GM23338 (cell line): Measurements from ENCODE around the gene FBLN1. TPM values are rescaled to one million over a fixed set of nuclear protein-coding genes. Genes with fewer than 3 reads are reported as not detected.

Experiments used
- ATAC-seq: fragments of 200-7000 bp; cut with Tn5 transposase; 3 replicates; pipeline ENCODE4 v1.9.1; 2020
- DNase-seq: peaks from one replicate; pipeline ENCODE4 v3.0.0-alpha.2; 2015; ENCODE audit warnings: low spot score
- H2AFZ ChIP-seq: fragments of 200-600 bp; sonication (generic); 2 replicates; pipeline ENCODE4 v1.8.0; 2016; ENCODE audit warnings: antibody characterized with exemption, mild to moderate bottlenecking, moderate library complexity
- H3F3A ChIP-seq: fragments of 200-600 bp; sonication (generic); replicated peaks from 2 replicates; pipeline ENCODE4 v1.8.0; 2017; ENCODE audit warnings: antibody characterized with exemption, mixed run types, low read depth
- H3K27ac ChIP-seq: fragments of 200-600 bp; sonication (generic); 2 replicates; pipeline ENCODE4 v1.6.1; 2016; ENCODE audit warnings: low read depth
- H3K27me3 ChIP-seq: fragments of 200-600 bp; sonication (generic); 2 replicates; pipeline ENCODE4 v1.8.0; 2016; ENCODE audit warnings: mild to moderate bottlenecking, mixed run types, moderate library complexity; ENCODE audit not compliant: insufficient read depth
- H3K36me3 ChIP-seq: fragments of 200-600 bp; sonication (generic); 2 replicates; pipeline ENCODE4 v1.8.0; 2016; ENCODE audit warnings: mild to moderate bottlenecking; ENCODE audit not compliant: insufficient read depth
- H3K4me1 ChIP-seq: fragments of 200-600 bp; sonication (generic); 2 replicates; pipeline ENCODE4 v1.8.0; 2016; ENCODE audit warnings: mild to moderate bottlenecking, moderate library complexity; ENCODE audit not compliant: insufficient read depth
- H3K4me2 ChIP-seq: fragments of 200-600 bp; sonication (generic); 2 replicates; pipeline ENCODE4 v1.7.1; 2017; ENCODE audit warnings: mixed run types
- H3K4me3 ChIP-seq: fragments of 200-600 bp; sonication (generic); 2 replicates; pipeline ENCODE4 v1.6.1; 2016; ENCODE audit warnings: mixed run types
- H3K79me2 ChIP-seq: fragments of 200-600 bp; sonication (generic); replicated peaks from 2 replicates; pipeline ENCODE4 v1.8.0; 2017; ENCODE audit warnings: mild to moderate bottlenecking; ENCODE audit not compliant: insufficient read depth
- H3K9me2 ChIP-seq: fragments of 200-600 bp; sonication (generic); 2 replicates; pipeline ENCODE4 v1.8.0; 2017; ENCODE audit not compliant: insufficient read depth
- H4K20me1 ChIP-seq: fragments of 200-600 bp; sonication (generic); replicated peaks from 2 replicates; pipeline ENCODE4 v1.8.0; 2017; ENCODE audit warnings: mild to moderate bottlenecking; ENCODE audit not compliant: insufficient read depth
- H3K27ac Mint-ChIP-seq: 2 replicates; pipeline ENCODE4 v1.8.0; 2020; ENCODE audit warnings: inconsistent platforms, mild to moderate bottlenecking, moderate library complexity, mixed read lengths
- H3K27me3 Mint-ChIP-seq: 3 replicates; pipeline ENCODE4 v1.8.0; 2022; ENCODE audit warnings: low read depth, mild to moderate bottlenecking, moderate library complexity, mixed read lengths, inconsistent platforms; ENCODE audit not compliant: insufficient read depth, poor library complexity
- H3K36me3 Mint-ChIP-seq: 3 replicates; pipeline ENCODE4 v1.8.0; 2021; ENCODE audit warnings: low read depth, mild to moderate bottlenecking, inconsistent platforms, moderate library complexity, mixed read lengths
- H3K4me1 Mint-ChIP-seq: 3 replicates; pipeline ENCODE4 v1.8.0; 2020; ENCODE audit warnings: mild to moderate bottlenecking, inconsistent platforms, mixed read lengths
- H3K4me3 Mint-ChIP-seq: 3 replicates; pipeline ENCODE4 v1.8.0; 2021; ENCODE audit warnings: moderate library complexity, mild to moderate bottlenecking, inconsistent platforms, mixed read lengths
- H3K9me3 Mint-ChIP-seq: 3 replicates; pipeline ENCODE4 v1.8.0; 2020; ENCODE audit warnings: moderate library complexity, mild to moderate bottlenecking, inconsistent platforms, mixed read lengths
- CREB1 ChIP-seq: fragments of 250-450 bp; sonication (Bioruptor Pico); IDR thresholded peaks from 2 replicates; pipeline ENCODE4 v1.5.0; 2020; ENCODE audit warnings: low read depth, mild to moderate bottlenecking, moderate library complexity
- ETS1 ChIP-seq: IDR thresholded peaks from 2 replicates; pipeline ENCODE4 v1.6.1; 2016; ENCODE audit warnings: antibody characterized with exemption
- EZH2 ChIP-seq: fragments of 200-600 bp; sonication (generic); IDR thresholded peaks from one replicate; pipeline ENCODE4 v1.8.0; 2017; ENCODE audit warnings: antibody characterized with exemption, mild to moderate bottlenecking, low read depth; ENCODE audit not compliant: unreplicated experiment
- EZH2phosphoT487 ChIP-seq: fragments of 200-600 bp; sonication (generic); IDR thresholded peaks from one replicate; pipeline ENCODE4 v1.8.1; 2018; ENCODE audit warnings: antibody characterized with exemption; ENCODE audit not compliant: unreplicated experiment
- JUNB ChIP-seq: IDR thresholded peaks from one replicate; pipeline ENCODE4 v1.6.1; 2016; ENCODE audit warnings: antibody characterized with exemption; ENCODE audit not compliant: unreplicated experiment
- NANOG ChIP-seq: IDR thresholded peaks from 2 replicates; pipeline ENCODE4 v1.6.1; 2016; ENCODE audit warnings: antibody characterized with exemption, borderline replicate concordance
- POLR2AphosphoS5 ChIP-seq: IDR thresholded peaks from 2 replicates; pipeline ENCODE4 v1.6.1; 2016; ENCODE audit warnings: antibody characterized with exemption, low read depth
- STAT1 ChIP-seq: IDR thresholded peaks from one replicate; pipeline ENCODE4 v1.6.1; 2016; ENCODE audit warnings: antibody characterized with exemption; ENCODE audit not compliant: unreplicated experiment
- ZNF114 ChIP-seq: fragments of 250-450 bp; sonication (Bioruptor Pico); IDR thresholded peaks from 2 replicates; pipeline ENCODE4 v1.5.0; 2020; ENCODE audit warnings: mild to moderate bottlenecking, moderate library complexity
- ZNF331 ChIP-seq: fragments of 250-450 bp; sonication (Bioruptor Pico); IDR thresholded peaks from 2 replicates; pipeline ENCODE4 v1.5.0; 2020; ENCODE audit warnings: low read depth, mild to moderate bottlenecking, moderate library complexity
- polyA plus RNA-seq: library from polyadenylated mRNA; unstranded; fragments of >200 nt; fragmentation: Nextera tagmentation; extraction: Ambion mirVana; gene quantifications from 2 replicates; pipeline ENCODE4 v1.2.1, GENCODE V29; 2016
- total RNA-seq: library from RNA; depleted of rRNA; stranded (reverse); fragments of >200 nt; shearing (Covaris generic); gene quantifications from 2 replicates; pipeline ENCODE4 v1.2.3, GENCODE V29; 2014
- TF ChIP-seq, protein P1 (sequence below), 2 experiments: fragments of 200-600 bp in 1 of 2; sonication (generic) in 1 of 2; conservative IDR thresholded peaks; 2 replicates each; pipeline versions ENCODE4 v1.5.1 to v1.6.1; 2016 to 2017; ENCODE audit warnings: antibody characterized with exemption in 2 of 2, low read depth in 2 of 2, mild to moderate bottlenecking in 2 of 2, moderate library complexity in 1 of 2
- TF ChIP-seq, protein P2 (sequence below): fragments of 250-450 bp; sonication (Bioruptor Pico); IDR thresholded peaks from 2 replicates; pipeline ENCODE4 v1.5.0; 2020; ENCODE audit warnings: mild to moderate bottlenecking, moderate library complexity
- TF ChIP-seq, protein P3 (sequence below): IDR thresholded peaks from one replicate; pipeline ENCODE4 v1.6.1; 2018; ENCODE audit warnings: antibody characterized with exemption; ENCODE audit not compliant: unreplicated experiment

The FBLN1 gene
- total and polyA plus RNA-seq, 2 experiments from 2014 or later, result 90.1 to 137 TPM

GRCh38 chr22:45627489-45628233 is 125.0 kb downstream of the FBLN1 start:
- Histone ChIP-seq H3F3A (peaks cover 8% of the 10 kb centered on the region; the same call in 1 of the 2 replicates), H3K9me2 (no peaks in the 10 kb centered on the region), H3K4me1 (peaks cover 43% of the 10 kb centered on the region), H3K4me2 (no peak overlapping the region), H4K20me1 (no peaks in the 10 kb centered on the region), H3K4me3 (no peak overlapping the region), H3K79me2 (no peaks in the 10 kb centered on the region), H2AFZ (no peak overlapping the region), H3K27me3 (no peaks in the 10 kb centered on the region), H3K27ac (no peak overlapping the region), H3K36me3 (0 out of 2 replicates have a peak, but pooled peaks cover 3% of the 10 kb centered on the region)
- Mint-ChIP-seq H3K27me3 (peaks cover 22% of the 10 kb centered on the region), H3K4me3 (no peak overlapping the region), H3K4me1 (peaks cover 53% of the 10 kb centered on the region), H3K27ac (no peak overlapping the region), H3K36me3 (no peaks in the 10 kb centered on the region), H3K9me3 (no peaks in the 10 kb centered on the region; the same call in 2 of the 3 replicates)
- DNase-seq (no peak), ATAC-seq (no peak)
- TF ChIP-seq POLR2AphosphoS5, result no peak
- no peak for TF ChIP-seq ETS1
- TF ChIP-seq ZNF114 (CRISPR knock-in tag), result no peak
- no peak for TF ChIP-seq JUNB
- TF ChIP-seq, protein P1, sequence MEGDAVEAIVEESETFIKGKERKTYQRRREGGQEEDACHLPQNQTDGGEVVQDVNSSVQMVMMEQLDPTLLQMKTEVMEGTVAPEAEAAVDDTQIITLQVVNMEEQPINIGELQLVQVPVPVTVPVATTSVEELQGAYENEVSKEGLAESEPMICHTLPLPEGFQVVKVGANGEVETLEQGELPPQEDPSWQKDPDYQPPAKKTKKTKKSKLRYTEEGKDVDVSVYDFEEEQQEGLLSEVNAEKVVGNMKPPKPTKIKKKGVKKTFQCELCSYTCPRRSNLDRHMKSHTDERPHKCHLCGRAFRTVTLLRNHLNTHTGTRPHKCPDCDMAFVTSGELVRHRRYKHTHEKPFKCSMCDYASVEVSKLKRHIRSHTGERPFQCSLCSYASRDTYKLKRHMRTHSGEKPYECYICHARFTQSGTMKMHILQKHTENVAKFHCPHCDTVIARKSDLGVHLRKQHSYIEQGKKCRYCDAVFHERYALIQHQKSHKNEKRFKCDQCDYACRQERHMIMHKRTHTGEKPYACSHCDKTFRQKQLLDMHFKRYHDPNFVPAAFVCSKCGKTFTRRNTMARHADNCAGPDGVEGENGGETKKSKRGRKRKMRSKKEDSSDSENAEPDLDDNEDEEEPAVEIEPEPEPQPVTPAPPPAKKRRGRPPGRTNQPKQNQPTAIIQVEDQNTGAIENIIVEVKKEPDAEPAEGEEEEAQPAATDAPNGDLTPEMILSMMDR (conservative IDR thresholded peaks at IDR 0.05; ENCODE audit: low read depth in 2 of 2), result no peak
- TF ChIP-seq EZH2, result no peak
- TF ChIP-seq EZH2phosphoT487, result no peak
- TF ChIP-seq ZNF331, result no peak
- TF ChIP-seq NANOG, result no peak
- TF ChIP-seq CREB1 (CRISPR knock-in tag), result no peak
- TF ChIP-seq, protein P2, sequence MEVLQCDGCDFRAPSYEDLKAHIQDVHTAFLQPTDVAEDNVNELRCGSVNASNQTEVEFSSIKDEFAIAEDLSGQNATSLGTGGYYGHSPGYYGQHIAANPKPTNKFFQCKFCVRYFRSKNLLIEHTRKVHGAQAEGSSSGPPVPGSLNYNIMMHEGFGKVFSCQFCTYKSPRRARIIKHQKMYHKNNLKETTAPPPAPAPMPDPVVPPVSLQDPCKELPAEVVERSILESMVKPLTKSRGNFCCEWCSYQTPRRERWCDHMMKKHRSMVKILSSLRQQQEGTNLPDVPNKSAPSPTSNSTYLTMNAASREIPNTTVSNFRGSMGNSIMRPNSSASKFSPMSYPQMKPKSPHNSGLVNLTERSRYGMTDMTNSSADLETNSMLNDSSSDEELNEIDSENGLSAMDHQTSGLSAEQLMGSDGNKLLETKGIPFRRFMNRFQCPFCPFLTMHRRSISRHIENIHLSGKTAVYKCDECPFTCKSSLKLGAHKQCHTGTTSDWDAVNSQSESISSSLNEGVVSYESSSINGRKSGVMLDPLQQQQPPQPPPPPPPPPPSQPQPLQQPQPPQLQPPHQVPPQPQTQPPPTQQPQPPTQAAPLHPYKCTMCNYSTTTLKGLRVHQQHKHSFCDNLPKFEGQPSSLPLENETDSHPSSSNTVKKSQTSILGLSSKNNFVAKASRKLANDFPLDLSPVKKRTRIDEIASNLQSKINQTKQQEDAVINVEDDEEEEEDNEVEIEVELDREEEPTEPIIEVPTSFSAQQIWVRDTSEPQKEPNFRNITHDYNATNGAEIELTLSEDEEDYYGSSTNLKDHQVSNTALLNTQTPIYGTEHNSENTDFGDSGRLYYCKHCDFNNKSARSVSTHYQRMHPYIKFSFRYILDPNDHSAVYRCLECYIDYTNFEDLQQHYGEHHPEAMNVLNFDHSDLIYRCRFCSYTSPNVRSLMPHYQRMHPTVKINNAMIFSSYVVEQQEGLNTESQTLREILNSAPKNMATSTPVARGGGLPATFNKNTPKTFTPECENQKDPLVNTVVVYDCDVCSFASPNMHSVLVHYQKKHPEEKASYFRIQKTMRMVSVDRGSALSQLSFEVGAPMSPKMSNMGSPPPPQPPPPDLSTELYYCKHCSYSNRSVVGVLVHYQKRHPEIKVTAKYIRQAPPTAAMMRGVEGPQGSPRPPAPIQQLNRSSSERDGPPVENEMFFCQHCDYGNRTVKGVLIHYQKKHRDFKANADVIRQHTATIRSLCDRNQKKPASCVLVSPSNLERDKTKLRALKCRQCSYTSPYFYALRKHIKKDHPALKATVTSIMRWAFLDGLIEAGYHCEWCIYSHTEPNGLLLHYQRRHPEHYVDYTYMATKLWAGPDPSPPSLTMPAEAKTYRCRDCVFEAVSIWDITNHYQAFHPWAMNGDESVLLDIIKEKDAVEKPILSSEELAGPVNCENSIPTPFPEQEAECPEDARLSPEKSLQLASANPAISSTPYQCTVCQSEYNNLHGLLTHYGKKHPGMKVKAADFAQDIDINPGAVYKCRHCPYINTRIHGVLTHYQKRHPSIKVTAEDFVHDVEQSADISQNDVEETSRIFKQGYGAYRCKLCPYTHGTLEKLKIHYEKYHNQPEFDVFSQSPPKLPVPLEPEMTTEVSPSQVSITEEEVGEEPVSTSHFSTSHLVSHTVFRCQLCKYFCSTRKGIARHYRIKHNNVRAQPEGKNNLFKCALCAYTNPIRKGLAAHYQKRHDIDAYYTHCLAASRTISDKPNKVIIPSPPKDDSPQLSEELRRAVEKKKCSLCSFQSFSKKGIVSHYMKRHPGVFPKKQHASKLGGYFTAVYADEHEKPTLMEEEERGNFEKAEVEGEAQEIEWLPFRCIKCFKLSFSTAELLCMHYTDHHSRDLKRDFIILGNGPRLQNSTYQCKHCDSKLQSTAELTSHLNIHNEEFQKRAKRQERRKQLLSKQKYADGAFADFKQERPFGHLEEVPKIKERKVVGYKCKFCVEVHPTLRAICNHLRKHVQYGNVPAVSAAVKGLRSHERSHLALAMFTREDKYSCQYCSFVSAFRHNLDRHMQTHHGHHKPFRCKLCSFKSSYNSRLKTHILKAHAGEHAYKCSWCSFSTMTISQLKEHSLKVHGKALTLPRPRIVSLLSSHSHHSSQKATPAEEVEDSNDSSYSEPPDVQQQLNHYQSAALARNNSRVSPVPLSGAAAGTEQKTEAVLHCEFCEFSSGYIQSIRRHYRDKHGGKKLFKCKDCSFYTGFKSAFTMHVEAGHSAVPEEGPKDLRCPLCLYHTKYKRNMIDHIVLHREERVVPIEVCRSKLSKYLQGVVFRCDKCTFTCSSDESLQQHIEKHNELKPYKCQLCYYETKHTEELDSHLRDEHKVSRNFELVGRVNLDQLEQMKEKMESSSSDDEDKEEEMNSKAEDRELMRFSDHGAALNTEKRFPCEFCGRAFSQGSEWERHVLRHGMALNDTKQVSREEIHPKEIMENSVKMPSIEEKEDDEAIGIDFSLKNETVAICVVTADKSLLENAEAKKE (CRISPR knock-in tag), result no peak
- no peak for TF ChIP-seq STAT1
- TF ChIP-seq, protein P3, sequence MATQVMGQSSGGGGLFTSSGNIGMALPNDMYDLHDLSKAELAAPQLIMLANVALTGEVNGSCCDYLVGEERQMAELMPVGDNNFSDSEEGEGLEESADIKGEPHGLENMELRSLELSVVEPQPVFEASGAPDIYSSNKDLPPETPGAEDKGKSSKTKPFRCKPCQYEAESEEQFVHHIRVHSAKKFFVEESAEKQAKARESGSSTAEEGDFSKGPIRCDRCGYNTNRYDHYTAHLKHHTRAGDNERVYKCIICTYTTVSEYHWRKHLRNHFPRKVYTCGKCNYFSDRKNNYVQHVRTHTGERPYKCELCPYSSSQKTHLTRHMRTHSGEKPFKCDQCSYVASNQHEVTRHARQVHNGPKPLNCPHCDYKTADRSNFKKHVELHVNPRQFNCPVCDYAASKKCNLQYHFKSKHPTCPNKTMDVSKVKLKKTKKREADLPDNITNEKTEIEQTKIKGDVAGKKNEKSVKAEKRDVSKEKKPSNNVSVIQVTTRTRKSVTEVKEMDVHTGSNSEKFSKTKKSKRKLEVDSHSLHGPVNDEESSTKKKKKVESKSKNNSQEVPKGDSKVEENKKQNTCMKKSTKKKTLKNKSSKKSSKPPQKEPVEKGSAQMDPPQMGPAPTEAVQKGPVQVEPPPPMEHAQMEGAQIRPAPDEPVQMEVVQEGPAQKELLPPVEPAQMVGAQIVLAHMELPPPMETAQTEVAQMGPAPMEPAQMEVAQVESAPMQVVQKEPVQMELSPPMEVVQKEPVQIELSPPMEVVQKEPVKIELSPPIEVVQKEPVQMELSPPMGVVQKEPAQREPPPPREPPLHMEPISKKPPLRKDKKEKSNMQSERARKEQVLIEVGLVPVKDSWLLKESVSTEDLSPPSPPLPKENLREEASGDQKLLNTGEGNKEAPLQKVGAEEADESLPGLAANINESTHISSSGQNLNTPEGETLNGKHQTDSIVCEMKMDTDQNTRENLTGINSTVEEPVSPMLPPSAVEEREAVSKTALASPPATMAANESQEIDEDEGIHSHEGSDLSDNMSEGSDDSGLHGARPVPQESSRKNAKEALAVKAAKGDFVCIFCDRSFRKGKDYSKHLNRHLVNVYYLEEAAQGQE, result no peak
